IMR-90 (cell line): ENCODE data around the gene ZNF37A. TPM values are rescaled to one million over a fixed set of nuclear protein-coding genes. Genes with fewer than 3 reads are reported as not detected.

Source experiments
- ATAC-seq: fragments of 200-7000 bp; cut with Tn5 transposase; 2 replicates; pipeline ENCODE4 v1.9.1; 2020; ENCODE audit warnings: low read depth, mild to moderate bottlenecking, moderate library complexity
- BruUV-seq: library from RNA; stranded (reverse); fragments of 400-500 nt; replicated peaks from 2 replicates; lab custom pipeline; 2021; lab: Mats Ljungman, UMichigan
- CTCF ChIA-PET: fragments of 300-600 bp; formaldehyde crosslinking; extraction: SDS; loops from one replicate; lab custom pipeline; 2021; ENCODE audit warnings: antibody characterized with exemption; lab: Yijun Ruan, JAX
- POLR2A ChIA-PET: fragments of 300-600 bp; sonication (Branson Sonifier 250); formaldehyde crosslinking; loops from one replicate; lab custom pipeline; 2022; ENCODE audit warnings: antibody characterized with exemption; ENCODE audit not compliant: unreplicated experiment; lab: Charles Lee
- DNase-seq: peaks from one replicate; pipeline ENCODE4 v3.0.0; 2013
- H2AFZ ChIP-seq: replicated peaks from 2 replicates; pipeline ENCODE3; 2013; ENCODE audit warnings: low read length, mild to moderate bottlenecking; ENCODE audit not compliant: poor library complexity
- H2AK5ac ChIP-seq: 2 replicates; pipeline ENCODE4 v1.6.1; 2013; ENCODE audit warnings: low read depth, low read length, inconsistent platforms
- H2AK9ac ChIP-seq: replicated peaks from 2 replicates; pipeline ENCODE3; 2013; ENCODE audit warnings: mild to moderate bottlenecking, low read depth, low read length, moderate library complexity; ENCODE audit not compliant: poor library complexity
- H2BK120ac ChIP-seq: 2 replicates; pipeline ENCODE4 v1.6.1; 2013; ENCODE audit warnings: low read depth, low read length, inconsistent platforms
- H2BK15ac ChIP-seq: 3 replicates; pipeline ENCODE4 v1.6.1; 2013; ENCODE audit warnings: low read depth, low read length, inconsistent platforms
- H2BK20ac ChIP-seq: 2 replicates; pipeline ENCODE4 v1.6.1; 2013; ENCODE audit warnings: low read depth, mild to moderate bottlenecking, inconsistent platforms, low read length, moderate library complexity
- H2BK5ac ChIP-seq: 2 replicates; pipeline ENCODE4 v1.6.1; 2013; ENCODE audit warnings: mild to moderate bottlenecking, low read depth, low read length, inconsistent platforms; ENCODE audit not compliant: poor library complexity, severe bottlenecking
- H3K14ac ChIP-seq: replicated peaks from 2 replicates; pipeline ENCODE4 v1.6.1; 2013; ENCODE audit warnings: low read depth, low read length, inconsistent platforms
- H3K18ac ChIP-seq: 2 replicates; pipeline ENCODE4 v1.6.1; 2013; ENCODE audit warnings: low read depth, low read length, control low read depth
- H3K23ac ChIP-seq: 2 replicates; pipeline ENCODE4 v1.6.1; 2013; ENCODE audit warnings: low read depth, low read length, inconsistent platforms
- H3K27ac ChIP-seq: 2 replicates; pipeline ENCODE4 v1.5.1; 2013; ENCODE audit warnings: mild to moderate bottlenecking, control low read depth, low read length; ENCODE audit not compliant: insufficient read depth
- H3K27me3 ChIP-seq: 2 replicates; pipeline ENCODE4 v1.6.1; 2013; ENCODE audit warnings: low read length; ENCODE audit not compliant: control insufficient read depth, insufficient read depth
- H3K36me3 ChIP-seq: 2 replicates; pipeline ENCODE4 v1.6.1; 2013; ENCODE audit warnings: low read length, mixed read lengths; ENCODE audit not compliant: control insufficient read depth, insufficient read depth
- H3K4ac ChIP-seq: 2 replicates; pipeline ENCODE4 v1.6.1; 2013; ENCODE audit warnings: low read depth, low read length, inconsistent platforms
- H3K4me1 ChIP-seq: 2 replicates; pipeline ENCODE4 v1.6.1; 2013; ENCODE audit warnings: low read length, mixed read lengths; ENCODE audit not compliant: control insufficient read depth, insufficient read depth
- H3K4me2 ChIP-seq: 2 replicates; pipeline ENCODE4 v1.6.1; 2013; ENCODE audit warnings: low read depth, mild to moderate bottlenecking, control low read depth, low read length, moderate library complexity
- H3K4me3 ChIP-seq: 2 replicates; pipeline ENCODE4 v1.5.1; 2013; ENCODE audit warnings: low read depth, mild to moderate bottlenecking, control low read depth, low read length, moderate library complexity; ENCODE audit not compliant: insufficient read depth
- H3K56ac ChIP-seq: 2 replicates; pipeline ENCODE4 v1.6.1; 2013; ENCODE audit warnings: low read length, inconsistent platforms; ENCODE audit not compliant: insufficient read depth; ENCODE audit errors: extremely low read depth
- H3K79me1 ChIP-seq, 2 experiments: 2 replicates each; pipeline ENCODE4 v1.6.1; 2013; ENCODE audit warnings: low read length in 2 of 2, inconsistent platforms in 1 of 2, low read depth in 1 of 2
- H3K9ac ChIP-seq: 2 replicates; pipeline ENCODE4 v1.6.1; 2013; ENCODE audit warnings: low read depth, low read length, control low read depth
- H3K9me1 ChIP-seq: 2 replicates; pipeline ENCODE4 v1.6.1; 2013; ENCODE audit warnings: low read length, inconsistent platforms; ENCODE audit not compliant: insufficient read depth
- H3K9me3 ChIP-seq: 2 replicates; pipeline ENCODE4 v1.6.1; 2013; ENCODE audit warnings: low read length; ENCODE audit not compliant: control insufficient read depth, insufficient read depth
- H4K20me1 ChIP-seq: 2 replicates; pipeline ENCODE4 v1.6.1; 2013; ENCODE audit warnings: low read length, inconsistent platforms; ENCODE audit not compliant: insufficient read depth
- H4K5ac ChIP-seq: 2 replicates; pipeline ENCODE4 v1.6.1; 2013; ENCODE audit warnings: mild to moderate bottlenecking, low read depth, low read length, control low read depth
- H4K8ac ChIP-seq, 2 experiments: 2 replicates each; pipeline ENCODE4 v1.6.1; 2013; ENCODE audit warnings: low read depth in 2 of 2, low read length in 2 of 2, control low read depth in 1 of 2, inconsistent platforms in 1 of 2
- H4K91ac ChIP-seq: 2 replicates; pipeline ENCODE4 v1.6.1; 2013; ENCODE audit warnings: low read depth, low read length, inconsistent platforms; ENCODE audit not compliant: insufficient read depth
- BHLHE40 ChIP-seq: fragments of 150-350 bp; IDR thresholded peaks from 2 replicates; pipeline ENCODE4 v1.6.1; 2016; ENCODE audit warnings: mild to moderate bottlenecking, low read depth, low read length
- CEBPB ChIP-seq: IDR thresholded peaks from 2 replicates; pipeline ENCODE4 v1.6.1; 2012; ENCODE audit warnings: low read depth, low read length, improper control_type of control experiment
- CHD1 ChIP-seq: IDR thresholded peaks from 2 replicates; pipeline ENCODE4 v1.6.1; 2012; ENCODE audit warnings: low read depth, low read length, improper control_type of control experiment
- FOS ChIP-seq: fragments of 150-350 bp; IDR thresholded peaks from 2 replicates; pipeline ENCODE4 v1.6.1; 2016; ENCODE audit warnings: low read depth, low read length
- MAFK ChIP-seq: IDR thresholded peaks from 2 replicates; pipeline ENCODE4 v1.6.1; 2012; ENCODE audit warnings: low read depth, low read length, improper control_type of control experiment
- MAZ ChIP-seq: IDR thresholded peaks from 2 replicates; pipeline ENCODE4 v1.6.1; 2012; ENCODE audit warnings: low read depth, mild to moderate bottlenecking, low read length, improper control_type of control experiment, moderate library complexity, borderline replicate concordance
- MXI1 ChIP-seq: IDR thresholded peaks from 2 replicates; pipeline ENCODE4 v1.6.1; 2012; ENCODE audit warnings: low read depth, mild to moderate bottlenecking, low read length, moderate library complexity, borderline replicate concordance
- NFE2L2 ChIP-seq: fragments of 150-350 bp; IDR thresholded peaks from 2 replicates; pipeline ENCODE4 v1.6.1; 2016; ENCODE audit warnings: low read depth, mild to moderate bottlenecking, low read length
- POLR2A ChIP-seq: IDR thresholded peaks from 2 replicates; pipeline ENCODE4 v1.6.1; 2012; ENCODE audit warnings: mild to moderate bottlenecking, low read depth, low read length
- RAD21 ChIP-seq: IDR thresholded peaks from 2 replicates; pipeline ENCODE4 v1.6.1; 2012; ENCODE audit warnings: low read length, improper control_type of control experiment
- RCOR1 ChIP-seq: IDR thresholded peaks from 2 replicates; pipeline ENCODE4 v1.6.1; 2012; ENCODE audit warnings: mild to moderate bottlenecking, low read length, improper control_type of control experiment; ENCODE audit not compliant: insufficient replicate concordance
- RFX5 ChIP-seq: IDR thresholded peaks from 2 replicates; pipeline ENCODE4 v1.8.0; 2012; ENCODE audit warnings: low read depth, mild to moderate bottlenecking, low read length, moderate library complexity
- SMC3 ChIP-seq: fragments of 150-350 bp; IDR thresholded peaks from 2 replicates; pipeline ENCODE4 v1.6.1; 2016; ENCODE audit warnings: low read depth, mild to moderate bottlenecking, antibody characterized with exemption, low read length, moderate library complexity
- WGBS, 2 experiments: methylation state at CpG; one replicate each; pipeline versions ENCODE4 v1.1.5 to v1.1.7; 2013; ENCODE audit warnings: missing lambda C conversion rate in 2 of 2; ENCODE audit not compliant: insufficient read length in 1 of 2; ENCODE audit errors: extremely low coverage in 2 of 2; 5-methylcytosine and 5-hydroxymethylcytosine counted together
- dilution Hi-C: fragments of 300-500 bp; cut with HindIII; formaldehyde crosslinking; loops from one replicate; pipeline ENCODE4 v1.14.3; 2018; ENCODE audit warnings: low sequenced_read_pairs; ENCODE audit not compliant: unreplicated experiment
- in situ Hi-C: fragments of 300-500 bp; cut with MboI; formaldehyde crosslinking; loops from 3 replicates; pipeline ENCODE4 v1.14.3; 2019; ENCODE audit warnings: low sequenced_read_pairs, inconsistent platforms, mixed read lengths
- intact Hi-C: fragments of 100-400 bp; cut with micrococcal nuclease; formaldehyde crosslinking; loops from 2 replicates; pipeline ENCODE4 v1.10.0; 2022
- polyA plus RNA-seq, 3 experiments: library from polyadenylated mRNA; depleted of rRNA; stranded (reverse); fragments of >200 nt; gene quantifications; 2 replicates each; pipeline ENCODE4 v1.2.3, GENCODE V29; 2012; ENCODE audit warnings: low replicate concordance in 1 of 3
- total RNA-seq: library from RNA; depleted of rRNA; stranded (reverse); fragments of >200 nt; gene quantifications from 2 replicates; pipeline ENCODE4 v1.2.3, GENCODE V29; 2012
- TF ChIP-seq, protein P1 (sequence below): conservative IDR thresholded peaks from 2 replicates; pipeline ENCODE4 v1.5.1; 2012; ENCODE audit warnings: mild to moderate bottlenecking, low read depth, low read length, improper control_type of control experiment
- TF ChIP-seq, protein P2 (sequence below): fragments of 150-350 bp; IDR thresholded peaks from 2 replicates; pipeline ENCODE4 v1.6.1; 2017; ENCODE audit warnings: mild to moderate bottlenecking, antibody characterized with exemption, low read length, low read depth
- TF ChIP-seq, protein P3 (sequence below): fragments of 150-350 bp; IDR thresholded peaks from 2 replicates; pipeline ENCODE4 v1.6.1; 2016; ENCODE audit warnings: low read depth, mild to moderate bottlenecking, low read length, moderate library complexity, borderline replicate concordance

The ZNF37A gene
- total and polyA plus RNA-seq, 2 of the 4 experiments (the other 2 are of a cell fraction) = 5.5 to 8.6 TPM

DNA sequence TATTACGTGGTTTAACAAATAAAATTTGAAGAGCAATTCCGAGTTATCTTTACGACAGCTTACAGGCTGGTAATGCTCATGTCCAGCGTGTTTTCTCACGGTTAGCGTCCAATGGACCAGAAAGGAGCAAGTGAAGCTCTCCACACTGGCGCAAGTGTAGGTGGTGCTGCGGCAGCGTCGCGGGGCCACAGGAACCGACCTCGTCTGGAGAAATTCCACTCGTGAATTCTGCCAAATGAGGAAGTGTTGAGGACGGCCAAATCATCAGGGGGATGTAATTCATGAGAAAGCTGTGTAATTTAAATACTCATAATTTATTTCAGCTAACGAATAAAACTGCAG lies 350 bp upstream of the ZNF37A start:
- ATAC-seq (peak; percentile 32), DNase-seq (no peak)
- Histone ChIP-seq H2AK9ac (no peak overlapping the region), H3K14ac (no peak overlapping the region), H4K20me1 (no peaks in the 10 kb centered on the region), H3K79me1 (peaks cover 11 to 17% of the 10 kb centered on the region in 2 experiments; a peak in 3 of 4 replicates), H3K23ac (no peak overlapping the region), H3K9me3 (no peaks in the 10 kb centered on the region), H3K27me3 (no peaks in the 10 kb centered on the region), H3K36me3 (peaks cover 9% of the 10 kb centered on the region), H2BK15ac (no peak overlapping the region), H3K27ac (no peak overlapping the region), H3K9ac (no peak overlapping the region), H3K4me2 (peak overlapping the region; percentile 71), H4K8ac (peak overlapping the region; percentile 64 to 80; a peak in 3 of 4 replicates), H3K18ac (no peak overlapping the region), H2AK5ac (no peak overlapping the region), H3K4me3 (peak overlapping the region; percentile 41), H3K9me1 (0 out of 2 replicates have a peak, but pooled peaks cover 5% of the 10 kb centered on the region), H3K56ac (no peak overlapping the region), H2AFZ (peak overlapping the region; percentile 99), H4K5ac (peak overlapping the region; percentile 27; the same call in 1 of the 2 replicates), H2BK5ac (no peak overlapping the region), H3K4ac (no peak overlapping the region), H2BK20ac (no peak overlapping the region), H3K4me1 (no peaks in the 10 kb centered on the region; the same call in 1 of the 2 replicates), H2BK120ac (no peak overlapping the region), H4K91ac (no peak overlapping the region)
- ChIA-PET POLR2A (no interaction called here), CTCF (interaction anchor here (1.2 to 1.8 kb wide), 2 partner anchors 30 to 117 kb away, joined by 3 to 4 read pairs; no protein-coding TSS in a partner anchor)
- TF ChIP-seq RFX5 (no peak), SMC3 (no peak), BHLHE40 (no peak), NFE2L2 (no peak), RAD21 (no peak), MAFK (no peak), CEBPB (no peak), MAZ (no peak), FOS (no peak), MXI1 (no peak), RCOR1 (no peak), CHD1 (no peak), POLR2A (no peak)
- TF ChIP-seq, protein P1, sequence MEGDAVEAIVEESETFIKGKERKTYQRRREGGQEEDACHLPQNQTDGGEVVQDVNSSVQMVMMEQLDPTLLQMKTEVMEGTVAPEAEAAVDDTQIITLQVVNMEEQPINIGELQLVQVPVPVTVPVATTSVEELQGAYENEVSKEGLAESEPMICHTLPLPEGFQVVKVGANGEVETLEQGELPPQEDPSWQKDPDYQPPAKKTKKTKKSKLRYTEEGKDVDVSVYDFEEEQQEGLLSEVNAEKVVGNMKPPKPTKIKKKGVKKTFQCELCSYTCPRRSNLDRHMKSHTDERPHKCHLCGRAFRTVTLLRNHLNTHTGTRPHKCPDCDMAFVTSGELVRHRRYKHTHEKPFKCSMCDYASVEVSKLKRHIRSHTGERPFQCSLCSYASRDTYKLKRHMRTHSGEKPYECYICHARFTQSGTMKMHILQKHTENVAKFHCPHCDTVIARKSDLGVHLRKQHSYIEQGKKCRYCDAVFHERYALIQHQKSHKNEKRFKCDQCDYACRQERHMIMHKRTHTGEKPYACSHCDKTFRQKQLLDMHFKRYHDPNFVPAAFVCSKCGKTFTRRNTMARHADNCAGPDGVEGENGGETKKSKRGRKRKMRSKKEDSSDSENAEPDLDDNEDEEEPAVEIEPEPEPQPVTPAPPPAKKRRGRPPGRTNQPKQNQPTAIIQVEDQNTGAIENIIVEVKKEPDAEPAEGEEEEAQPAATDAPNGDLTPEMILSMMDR = no peak
- TF ChIP-seq, protein P2, sequence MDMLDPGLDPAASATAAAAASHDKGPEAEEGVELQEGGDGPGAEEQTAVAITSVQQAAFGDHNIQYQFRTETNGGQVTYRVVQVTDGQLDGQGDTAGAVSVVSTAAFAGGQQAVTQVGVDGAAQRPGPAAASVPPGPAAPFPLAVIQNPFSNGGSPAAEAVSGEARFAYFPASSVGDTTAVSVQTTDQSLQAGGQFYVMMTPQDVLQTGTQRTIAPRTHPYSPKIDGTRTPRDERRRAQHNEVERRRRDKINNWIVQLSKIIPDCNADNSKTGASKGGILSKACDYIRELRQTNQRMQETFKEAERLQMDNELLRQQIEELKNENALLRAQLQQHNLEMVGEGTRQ = no peak
- TF ChIP-seq, protein P3, sequence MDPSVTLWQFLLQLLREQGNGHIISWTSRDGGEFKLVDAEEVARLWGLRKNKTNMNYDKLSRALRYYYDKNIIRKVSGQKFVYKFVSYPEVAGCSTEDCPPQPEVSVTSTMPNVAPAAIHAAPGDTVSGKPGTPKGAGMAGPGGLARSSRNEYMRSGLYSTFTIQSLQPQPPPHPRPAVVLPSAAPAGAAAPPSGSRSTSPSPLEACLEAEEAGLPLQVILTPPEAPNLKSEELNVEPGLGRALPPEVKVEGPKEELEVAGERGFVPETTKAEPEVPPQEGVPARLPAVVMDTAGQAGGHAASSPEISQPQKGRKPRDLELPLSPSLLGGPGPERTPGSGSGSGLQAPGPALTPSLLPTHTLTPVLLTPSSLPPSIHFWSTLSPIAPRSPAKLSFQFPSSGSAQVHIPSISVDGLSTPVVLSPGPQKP = no peak
- BruUV-seq = no TSS peak
- dilution Hi-C loops = no loop called here
- WGBS, 2 experiments = 35% methylated on average over 3 of the region's 16 CpGs; no CpG with 5 or more reads in 1 of the 2 experiments
- in situ Hi-C loops = no loop called here
- intact Hi-C loops = loop anchor here (1.0 to 2.0 kb wide), 2 partner anchors 83 to 117 kb away; partner anchors contain the start of genes ZNF25 and ZNF33A
